ENCODE data around the gene DBF4B.
A peak's percentile ranks its signal among the peaks of the same experiment; 100 is the strongest.
"Not testable (repeated sequence)": the region's sequence is repeated elsewhere in the genome, so short reads cannot be mapped to it uniquely, and the experiment has no call there.

The DBF4B gene

GRCh38 chr17:44734272-44734671 lies 25.8 kb downstream of the DBF4B start:
- no peak for DNase-seq

GRCh38 chr17:44736551-44737240 lies 28.2 kb downstream of the DBF4B start:
- DNase-seq: no peak

- peak; percentile 11 for DNase-seq
These were observed 29.9 kb downstream of the DBF4B start for GRCh38 chr17:44738214-44738906.

GRCh38 chr17:44741316-44741715 lies 32.9 kb downstream of the DBF4B start:
- DNase-seq: no peak

- no peak for DNase-seq
These were observed 36.8 kb downstream of the DBF4B start for GRCh38 chr17:44745301-44745700.

- DNase-seq: not testable (repeated sequence)
These were observed 37.3 kb downstream of the DBF4B start for GRCh38 chr17:44745738-44746137.

GRCh38 chr17:44747566-44747965 lies 39.1 kb downstream of the DBF4B start:
- no peak for DNase-seq

- DNase-seq: no peak
These were observed 40.9 kb downstream of the DBF4B start for GRCh38 chr17:44749076-44749979.

GRCh38 chr17:44749980-44750318 lies 41.5 kb downstream of the DBF4B start:
- DNase-seq: no peak

- DNase-seq: no peak
These were observed 42.9 kb downstream of the DBF4B start for GRCh38 chr17:44751331-44751730.

- no peak for DNase-seq
These were observed 43.3 kb downstream of the DBF4B start for GRCh38 chr17:44751806-44752205.

- DNase-seq: no peak
These were observed 44.7 kb downstream of the DBF4B start for GRCh38 chr17:44752953-44753861.

GRCh38 chr17:44754276-44754675 lies 45.8 kb downstream of the DBF4B start:
- no peak for DNase-seq

- not testable (repeated sequence) for DNase-seq
These were observed 46.7 kb downstream of the DBF4B start for GRCh38 chr17:44755180-44755579.

- DNase-seq: no peak
These were observed 48.8 kb downstream of the DBF4B start for GRCh38 chr17:44757045-44757917.

GRCh38 chr17:44757918-44758413 lies 49.5 kb downstream of the DBF4B start:
- no peak for DNase-seq

GRCh38 chr17:44758414-44759085 lies 50.1 kb downstream of the DBF4B start, which contains the start of gene ADAM11:
Gene ADAM11, plus strand, starts transcription at chr17:44758988. Its CDS starts 212 bp downstream, at chr17:44759200.
- no peak for DNase-seq

GRCh38 chr17:44759086-44759915 lies 50.8 kb downstream of the DBF4B start:
- no peak for DNase-seq

- no peak for DNase-seq
These were observed 51.4 kb downstream of the DBF4B start for GRCh38 chr17:44759916-44760243.

Data from fibroblast of upper back skin (primary cell).